ENCODE measurements around the gene CCDC33. TPM values are rescaled to one million over a fixed set of nuclear protein-coding genes. Genes with fewer than 3 reads are reported as not detected.

The CCDC33 gene
- total RNA-seq, 1 experiment from 2014 or later = 10.6 TPM

DNA sequence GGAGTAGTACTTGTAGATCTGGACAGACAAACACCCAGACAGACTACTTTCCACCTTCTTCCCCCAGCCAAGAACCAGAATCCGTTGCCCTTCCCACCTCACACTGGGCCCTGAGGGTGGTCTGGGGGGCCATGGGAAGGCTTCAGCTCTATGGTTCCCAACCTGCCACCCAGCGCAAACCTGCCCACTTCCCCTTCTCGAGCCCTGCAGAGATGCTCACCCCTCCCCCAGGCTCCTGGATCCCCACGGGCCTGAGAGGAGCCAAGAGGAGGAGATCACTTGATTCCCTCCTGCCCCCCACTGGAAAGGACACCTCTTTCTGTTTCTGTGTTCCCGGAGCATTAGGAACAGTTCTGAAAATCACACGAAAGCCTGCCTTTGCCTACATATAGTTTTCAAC is 42.2 kb upstream of the CCDC33 start (continued):
- TF ChIP-seq RORB (CRISPR knock-in tag; IDR thresholded peaks at IDR 0.05) = no peak
- TF ChIP-seq, protein P1, sequence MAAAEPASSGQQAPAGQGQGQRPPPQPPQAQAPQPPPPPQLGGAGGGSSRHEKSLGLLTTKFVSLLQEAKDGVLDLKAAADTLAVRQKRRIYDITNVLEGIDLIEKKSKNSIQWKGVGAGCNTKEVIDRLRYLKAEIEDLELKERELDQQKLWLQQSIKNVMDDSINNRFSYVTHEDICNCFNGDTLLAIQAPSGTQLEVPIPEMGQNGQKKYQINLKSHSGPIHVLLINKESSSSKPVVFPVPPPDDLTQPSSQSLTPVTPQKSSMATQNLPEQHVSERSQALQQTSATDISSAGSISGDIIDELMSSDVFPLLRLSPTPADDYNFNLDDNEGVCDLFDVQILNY (CRISPR knock-in tag; IDR thresholded peaks at IDR 0.05) = no peak

DNA sequence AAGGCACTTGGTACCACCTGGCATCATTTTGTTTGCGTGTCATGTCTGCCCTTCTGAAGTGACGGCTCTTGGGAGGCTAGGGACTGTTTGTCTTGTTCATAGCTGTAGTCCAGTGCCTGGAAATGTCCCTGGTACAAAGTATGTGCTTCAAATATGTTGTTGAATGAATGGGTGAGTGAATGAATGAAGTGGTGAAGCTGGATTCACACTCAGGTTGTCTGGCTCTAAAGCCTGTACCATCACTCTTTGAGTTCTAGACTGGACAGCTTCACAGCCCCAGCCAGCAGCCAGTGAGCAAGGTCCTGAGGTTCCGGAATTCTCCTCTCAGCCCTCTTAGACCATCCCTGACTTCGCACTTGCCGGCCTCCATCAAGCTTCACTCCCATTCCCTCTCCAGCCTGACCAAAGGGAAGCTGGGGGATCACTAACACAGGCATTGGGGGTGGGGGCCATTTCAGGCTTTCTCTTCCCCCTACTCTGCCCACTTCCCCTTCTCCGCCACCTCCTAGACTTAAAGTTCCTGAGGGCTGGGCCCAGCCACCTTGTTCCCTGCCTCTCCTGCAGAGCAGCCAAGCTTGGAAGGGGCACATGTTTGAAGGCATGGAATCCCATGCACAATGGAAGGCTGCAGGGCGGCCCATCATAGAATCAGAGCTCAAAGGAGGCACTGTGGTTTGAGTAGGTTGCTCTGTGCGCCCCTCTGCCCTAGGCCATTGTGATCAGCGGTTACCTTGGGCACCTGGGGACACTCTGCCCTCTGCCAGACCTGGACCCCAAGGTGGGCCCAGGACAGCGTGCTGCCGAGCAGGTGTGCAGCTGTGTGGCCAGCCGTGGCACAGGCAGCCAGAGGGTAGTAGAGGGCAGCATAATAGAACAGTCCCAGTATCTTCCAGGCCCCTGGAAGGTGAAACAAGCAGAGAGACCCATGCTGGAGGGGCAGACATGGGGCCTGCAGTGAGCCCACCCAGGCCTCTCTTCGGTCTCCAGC is 41.3 kb upstream of the CCDC33 start:
- CTCF ChIA-PET = interaction anchor here (0.9 to 4.4 kb wide), 4 partner anchors 8 to 128 kb away, joined by 3 to 24 read pairs (median 10); partner anchors contain the start of gene STRA6

More for the DNA sequence above, 41.3 kb upstream of the CCDC33 start:
- no peak for DNase-seq (ENCODE audit: low spot score)
- no peak overlapping the region for H3K27ac Mint-ChIP-seq
- H3K4me1 Mint-ChIP-seq = peaks cover 4% of the 10 kb centered on the region
- no peaks in the 10 kb centered on the region for H3K27me3 Mint-ChIP-seq (ENCODE audit: low read depth)
- POLR2A ChIA-PET = no interaction called here
- no peaks in the 10 kb centered on the region for H3K9me3 Mint-ChIP-seq
- ATAC-seq = no peak
- peaks cover 3% of the 10 kb centered on the region; the same call in 1 of the 2 replicates for H3K36me3 Mint-ChIP-seq
- no peak overlapping the region for H3K4me3 Mint-ChIP-seq
- TF ChIP-seq TEAD1 (CRISPR knock-in tag; IDR thresholded peaks at IDR 0.05) (no peak), FOXP1 (CRISPR knock-in tag; IDR thresholded peaks at IDR 0.05; ENCODE audit: borderline replicate concordance) (no peak), ZNF263 (CRISPR knock-in tag; IDR thresholded peaks at IDR 0.05; ENCODE audit: low read depth) (no peak), MXD4 (CRISPR knock-in tag; IDR thresholded peaks at IDR 0.05; ENCODE audit: borderline replicate concordance) (no peak), ZNF121 (CRISPR knock-in tag; IDR thresholded peaks at IDR 0.05) (no peak), IRF2 (CRISPR knock-in tag; IDR thresholded peaks at IDR 0.05; ENCODE audit: borderline replicate concordance, low read depth) (no peak), MYBL2 (CRISPR knock-in tag; IDR thresholded peaks at IDR 0.05) (no peak), ZNF138 (CRISPR knock-in tag; conservative IDR thresholded peaks at IDR 0.05) (no peak), ZNF423 (CRISPR knock-in tag; IDR thresholded peaks at IDR 0.05) (no peak), SMAD4 (CRISPR knock-in tag; IDR thresholded peaks at IDR 0.05) (no peak), ZNF232 (CRISPR knock-in tag; IDR thresholded peaks at IDR 0.05) (no peak), TCF7 (CRISPR knock-in tag; IDR thresholded peaks at IDR 0.05; ENCODE audit: low read depth) (no peak), ZNF317 (CRISPR knock-in tag; IDR thresholded peaks at IDR 0.05; ENCODE audit: borderline replicate concordance, low read depth) (no peak), GABPB1 (CRISPR knock-in tag; IDR thresholded peaks at IDR 0.05) (no peak), ELF4 (CRISPR knock-in tag; IDR thresholded peaks at IDR 0.05; ENCODE audit: low read depth) (no peak)
- TF ChIP-seq, protein P2, sequence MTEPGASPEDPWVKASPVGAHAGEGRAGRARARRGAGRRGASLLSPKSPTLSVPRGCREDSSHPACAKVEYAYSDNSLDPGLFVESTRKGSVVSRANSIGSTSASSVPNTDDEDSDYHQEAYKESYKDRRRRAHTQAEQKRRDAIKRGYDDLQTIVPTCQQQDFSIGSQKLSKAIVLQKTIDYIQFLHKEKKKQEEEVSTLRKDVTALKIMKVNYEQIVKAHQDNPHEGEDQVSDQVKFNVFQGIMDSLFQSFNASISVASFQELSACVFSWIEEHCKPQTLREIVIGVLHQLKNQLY (CRISPR knock-in tag; IDR thresholded peaks at IDR 0.05) = no peak
- TF ChIP-seq, protein P3, sequence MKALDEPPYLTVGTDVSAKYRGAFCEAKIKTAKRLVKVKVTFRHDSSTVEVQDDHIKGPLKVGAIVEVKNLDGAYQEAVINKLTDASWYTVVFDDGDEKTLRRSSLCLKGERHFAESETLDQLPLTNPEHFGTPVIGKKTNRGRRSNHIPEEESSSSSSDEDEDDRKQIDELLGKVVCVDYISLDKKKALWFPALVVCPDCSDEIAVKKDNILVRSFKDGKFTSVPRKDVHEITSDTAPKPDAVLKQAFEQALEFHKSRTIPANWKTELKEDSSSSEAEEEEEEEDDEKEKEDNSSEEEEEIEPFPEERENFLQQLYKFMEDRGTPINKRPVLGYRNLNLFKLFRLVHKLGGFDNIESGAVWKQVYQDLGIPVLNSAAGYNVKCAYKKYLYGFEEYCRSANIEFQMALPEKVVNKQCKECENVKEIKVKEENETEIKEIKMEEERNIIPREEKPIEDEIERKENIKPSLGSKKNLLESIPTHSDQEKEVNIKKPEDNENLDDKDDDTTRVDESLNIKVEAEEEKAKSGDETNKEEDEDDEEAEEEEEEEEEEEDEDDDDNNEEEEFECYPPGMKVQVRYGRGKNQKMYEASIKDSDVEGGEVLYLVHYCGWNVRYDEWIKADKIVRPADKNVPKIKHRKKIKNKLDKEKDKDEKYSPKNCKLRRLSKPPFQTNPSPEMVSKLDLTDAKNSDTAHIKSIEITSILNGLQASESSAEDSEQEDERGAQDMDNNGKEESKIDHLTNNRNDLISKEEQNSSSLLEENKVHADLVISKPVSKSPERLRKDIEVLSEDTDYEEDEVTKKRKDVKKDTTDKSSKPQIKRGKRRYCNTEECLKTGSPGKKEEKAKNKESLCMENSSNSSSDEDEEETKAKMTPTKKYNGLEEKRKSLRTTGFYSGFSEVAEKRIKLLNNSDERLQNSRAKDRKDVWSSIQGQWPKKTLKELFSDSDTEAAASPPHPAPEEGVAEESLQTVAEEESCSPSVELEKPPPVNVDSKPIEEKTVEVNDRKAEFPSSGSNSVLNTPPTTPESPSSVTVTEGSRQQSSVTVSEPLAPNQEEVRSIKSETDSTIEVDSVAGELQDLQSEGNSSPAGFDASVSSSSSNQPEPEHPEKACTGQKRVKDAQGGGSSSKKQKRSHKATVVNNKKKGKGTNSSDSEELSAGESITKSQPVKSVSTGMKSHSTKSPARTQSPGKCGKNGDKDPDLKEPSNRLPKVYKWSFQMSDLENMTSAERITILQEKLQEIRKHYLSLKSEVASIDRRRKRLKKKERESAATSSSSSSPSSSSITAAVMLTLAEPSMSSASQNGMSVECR (CRISPR knock-in tag; IDR thresholded peaks at IDR 0.05; ENCODE audit: borderline replicate concordance) = no peak
- TF ChIP-seq, protein P4, sequence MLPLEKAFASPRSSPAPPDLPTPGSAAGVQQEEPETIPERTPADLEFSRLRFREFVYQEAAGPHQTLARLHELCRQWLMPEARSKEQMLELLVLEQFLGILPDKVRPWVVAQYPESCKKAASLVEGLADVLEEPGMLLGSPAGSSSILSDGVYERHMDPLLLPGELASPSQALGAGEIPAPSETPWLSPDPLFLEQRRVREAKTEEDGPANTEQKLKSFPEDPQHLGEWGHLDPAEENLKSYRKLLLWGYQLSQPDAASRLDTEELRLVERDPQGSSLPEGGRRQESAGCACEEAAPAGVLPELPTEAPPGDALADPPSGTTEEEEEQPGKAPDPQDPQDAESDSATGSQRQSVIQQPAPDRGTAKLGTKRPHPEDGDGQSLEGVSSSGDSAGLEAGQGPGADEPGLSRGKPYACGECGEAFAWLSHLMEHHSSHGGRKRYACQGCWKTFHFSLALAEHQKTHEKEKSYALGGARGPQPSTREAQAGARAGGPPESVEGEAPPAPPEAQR (CRISPR knock-in tag; IDR thresholded peaks at IDR 0.05) = no peak
- TF ChIP-seq, protein P5, sequence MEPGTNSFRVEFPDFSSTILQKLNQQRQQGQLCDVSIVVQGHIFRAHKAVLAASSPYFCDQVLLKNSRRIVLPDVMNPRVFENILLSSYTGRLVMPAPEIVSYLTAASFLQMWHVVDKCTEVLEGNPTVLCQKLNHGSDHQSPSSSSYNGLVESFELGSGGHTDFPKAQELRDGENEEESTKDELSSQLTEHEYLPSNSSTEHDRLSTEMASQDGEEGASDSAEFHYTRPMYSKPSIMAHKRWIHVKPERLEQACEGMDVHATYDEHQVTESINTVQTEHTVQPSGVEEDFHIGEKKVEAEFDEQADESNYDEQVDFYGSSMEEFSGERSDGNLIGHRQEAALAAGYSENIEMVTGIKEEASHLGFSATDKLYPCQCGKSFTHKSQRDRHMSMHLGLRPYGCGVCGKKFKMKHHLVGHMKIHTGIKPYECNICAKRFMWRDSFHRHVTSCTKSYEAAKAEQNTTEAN (CRISPR knock-in tag; IDR thresholded peaks at IDR 0.05) = no peak
- TF ChIP-seq, protein P6, sequence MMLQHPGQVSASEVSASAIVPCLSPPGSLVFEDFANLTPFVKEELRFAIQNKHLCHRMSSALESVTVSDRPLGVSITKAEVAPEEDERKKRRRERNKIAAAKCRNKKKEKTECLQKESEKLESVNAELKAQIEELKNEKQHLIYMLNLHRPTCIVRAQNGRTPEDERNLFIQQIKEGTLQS (CRISPR knock-in tag; conservative IDR thresholded peaks at IDR 0.05) = no peak

All from WTC11 (cell line).